Measurements from ENCODE around the gene HEPN1. TPM values are rescaled to one million over a fixed set of nuclear protein-coding genes. Genes with fewer than 3 reads are reported as not detected.

Gene HEPN1
- total and polyA plus RNA-seq, 2 experiments from 2014 or later = not detected

DNA sequence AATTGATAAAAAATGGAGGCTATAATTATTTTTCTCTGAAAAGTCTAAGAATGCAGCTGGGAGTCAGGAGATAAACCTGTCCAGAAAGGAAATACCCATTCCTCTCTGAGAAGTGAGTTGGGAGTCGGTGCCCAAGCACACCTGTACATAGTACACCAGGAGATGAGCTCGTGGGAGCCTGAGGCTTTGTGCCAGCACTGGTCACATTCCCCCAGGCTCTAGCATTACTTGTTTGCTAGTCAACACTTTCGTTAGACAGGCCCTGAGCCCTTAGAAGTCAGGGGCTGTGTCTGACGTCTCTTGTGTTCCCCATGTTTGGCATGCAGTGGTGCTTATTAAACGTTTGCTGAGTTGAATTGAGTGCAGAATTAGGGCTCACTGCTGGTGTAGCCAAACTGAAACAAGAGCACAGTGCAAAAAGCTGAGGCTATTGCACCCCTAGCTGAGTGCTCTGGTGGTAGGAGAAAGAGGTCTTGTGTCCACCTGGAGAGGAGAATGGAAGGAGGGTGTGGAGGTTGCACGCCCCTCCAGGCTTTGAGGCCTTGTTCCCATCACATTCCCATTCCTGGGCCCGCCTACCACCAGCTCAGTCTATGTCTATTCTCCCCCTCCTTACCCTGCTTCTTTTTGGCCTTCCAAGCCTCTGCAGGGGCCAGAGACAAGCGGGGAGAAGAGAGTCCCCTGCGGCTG is 28.2 kb upstream of the HEPN1 start (continued):
- TF ChIP-seq, protein P1, sequence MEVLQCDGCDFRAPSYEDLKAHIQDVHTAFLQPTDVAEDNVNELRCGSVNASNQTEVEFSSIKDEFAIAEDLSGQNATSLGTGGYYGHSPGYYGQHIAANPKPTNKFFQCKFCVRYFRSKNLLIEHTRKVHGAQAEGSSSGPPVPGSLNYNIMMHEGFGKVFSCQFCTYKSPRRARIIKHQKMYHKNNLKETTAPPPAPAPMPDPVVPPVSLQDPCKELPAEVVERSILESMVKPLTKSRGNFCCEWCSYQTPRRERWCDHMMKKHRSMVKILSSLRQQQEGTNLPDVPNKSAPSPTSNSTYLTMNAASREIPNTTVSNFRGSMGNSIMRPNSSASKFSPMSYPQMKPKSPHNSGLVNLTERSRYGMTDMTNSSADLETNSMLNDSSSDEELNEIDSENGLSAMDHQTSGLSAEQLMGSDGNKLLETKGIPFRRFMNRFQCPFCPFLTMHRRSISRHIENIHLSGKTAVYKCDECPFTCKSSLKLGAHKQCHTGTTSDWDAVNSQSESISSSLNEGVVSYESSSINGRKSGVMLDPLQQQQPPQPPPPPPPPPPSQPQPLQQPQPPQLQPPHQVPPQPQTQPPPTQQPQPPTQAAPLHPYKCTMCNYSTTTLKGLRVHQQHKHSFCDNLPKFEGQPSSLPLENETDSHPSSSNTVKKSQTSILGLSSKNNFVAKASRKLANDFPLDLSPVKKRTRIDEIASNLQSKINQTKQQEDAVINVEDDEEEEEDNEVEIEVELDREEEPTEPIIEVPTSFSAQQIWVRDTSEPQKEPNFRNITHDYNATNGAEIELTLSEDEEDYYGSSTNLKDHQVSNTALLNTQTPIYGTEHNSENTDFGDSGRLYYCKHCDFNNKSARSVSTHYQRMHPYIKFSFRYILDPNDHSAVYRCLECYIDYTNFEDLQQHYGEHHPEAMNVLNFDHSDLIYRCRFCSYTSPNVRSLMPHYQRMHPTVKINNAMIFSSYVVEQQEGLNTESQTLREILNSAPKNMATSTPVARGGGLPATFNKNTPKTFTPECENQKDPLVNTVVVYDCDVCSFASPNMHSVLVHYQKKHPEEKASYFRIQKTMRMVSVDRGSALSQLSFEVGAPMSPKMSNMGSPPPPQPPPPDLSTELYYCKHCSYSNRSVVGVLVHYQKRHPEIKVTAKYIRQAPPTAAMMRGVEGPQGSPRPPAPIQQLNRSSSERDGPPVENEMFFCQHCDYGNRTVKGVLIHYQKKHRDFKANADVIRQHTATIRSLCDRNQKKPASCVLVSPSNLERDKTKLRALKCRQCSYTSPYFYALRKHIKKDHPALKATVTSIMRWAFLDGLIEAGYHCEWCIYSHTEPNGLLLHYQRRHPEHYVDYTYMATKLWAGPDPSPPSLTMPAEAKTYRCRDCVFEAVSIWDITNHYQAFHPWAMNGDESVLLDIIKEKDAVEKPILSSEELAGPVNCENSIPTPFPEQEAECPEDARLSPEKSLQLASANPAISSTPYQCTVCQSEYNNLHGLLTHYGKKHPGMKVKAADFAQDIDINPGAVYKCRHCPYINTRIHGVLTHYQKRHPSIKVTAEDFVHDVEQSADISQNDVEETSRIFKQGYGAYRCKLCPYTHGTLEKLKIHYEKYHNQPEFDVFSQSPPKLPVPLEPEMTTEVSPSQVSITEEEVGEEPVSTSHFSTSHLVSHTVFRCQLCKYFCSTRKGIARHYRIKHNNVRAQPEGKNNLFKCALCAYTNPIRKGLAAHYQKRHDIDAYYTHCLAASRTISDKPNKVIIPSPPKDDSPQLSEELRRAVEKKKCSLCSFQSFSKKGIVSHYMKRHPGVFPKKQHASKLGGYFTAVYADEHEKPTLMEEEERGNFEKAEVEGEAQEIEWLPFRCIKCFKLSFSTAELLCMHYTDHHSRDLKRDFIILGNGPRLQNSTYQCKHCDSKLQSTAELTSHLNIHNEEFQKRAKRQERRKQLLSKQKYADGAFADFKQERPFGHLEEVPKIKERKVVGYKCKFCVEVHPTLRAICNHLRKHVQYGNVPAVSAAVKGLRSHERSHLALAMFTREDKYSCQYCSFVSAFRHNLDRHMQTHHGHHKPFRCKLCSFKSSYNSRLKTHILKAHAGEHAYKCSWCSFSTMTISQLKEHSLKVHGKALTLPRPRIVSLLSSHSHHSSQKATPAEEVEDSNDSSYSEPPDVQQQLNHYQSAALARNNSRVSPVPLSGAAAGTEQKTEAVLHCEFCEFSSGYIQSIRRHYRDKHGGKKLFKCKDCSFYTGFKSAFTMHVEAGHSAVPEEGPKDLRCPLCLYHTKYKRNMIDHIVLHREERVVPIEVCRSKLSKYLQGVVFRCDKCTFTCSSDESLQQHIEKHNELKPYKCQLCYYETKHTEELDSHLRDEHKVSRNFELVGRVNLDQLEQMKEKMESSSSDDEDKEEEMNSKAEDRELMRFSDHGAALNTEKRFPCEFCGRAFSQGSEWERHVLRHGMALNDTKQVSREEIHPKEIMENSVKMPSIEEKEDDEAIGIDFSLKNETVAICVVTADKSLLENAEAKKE (CRISPR knock-in tag; IDR thresholded peaks at IDR 0.05) = no peak
- TF ChIP-seq ZNF114 (CRISPR knock-in tag; IDR thresholded peaks at IDR 0.05) (no peak), EZH2phosphoT487 (IDR thresholded peaks at IDR 0.05; ENCODE audit: unreplicated experiment) (no peak), NANOG (IDR thresholded peaks at IDR 0.05; ENCODE audit: borderline replicate concordance) (no peak), CREB1 (CRISPR knock-in tag; IDR thresholded peaks at IDR 0.05; ENCODE audit: low read depth) (no peak), JUNB (IDR thresholded peaks at IDR 0.05; ENCODE audit: unreplicated experiment) (no peak), POLR2AphosphoS5 (IDR thresholded peaks at IDR 0.05; ENCODE audit: low read depth) (no peak), EZH2 (IDR thresholded peaks at IDR 0.05; ENCODE audit: low read depth, unreplicated experiment) (no peak)
- TF ChIP-seq, protein P2, sequence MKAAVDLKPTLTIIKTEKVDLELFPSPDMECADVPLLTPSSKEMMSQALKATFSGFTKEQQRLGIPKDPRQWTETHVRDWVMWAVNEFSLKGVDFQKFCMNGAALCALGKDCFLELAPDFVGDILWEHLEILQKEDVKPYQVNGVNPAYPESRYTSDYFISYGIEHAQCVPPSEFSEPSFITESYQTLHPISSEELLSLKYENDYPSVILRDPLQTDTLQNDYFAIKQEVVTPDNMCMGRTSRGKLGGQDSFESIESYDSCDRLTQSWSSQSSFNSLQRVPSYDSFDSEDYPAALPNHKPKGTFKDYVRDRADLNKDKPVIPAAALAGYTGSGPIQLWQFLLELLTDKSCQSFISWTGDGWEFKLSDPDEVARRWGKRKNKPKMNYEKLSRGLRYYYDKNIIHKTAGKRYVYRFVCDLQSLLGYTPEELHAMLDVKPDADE (IDR thresholded peaks at IDR 0.05) = no peak
- TF ChIP-seq, protein P3, sequence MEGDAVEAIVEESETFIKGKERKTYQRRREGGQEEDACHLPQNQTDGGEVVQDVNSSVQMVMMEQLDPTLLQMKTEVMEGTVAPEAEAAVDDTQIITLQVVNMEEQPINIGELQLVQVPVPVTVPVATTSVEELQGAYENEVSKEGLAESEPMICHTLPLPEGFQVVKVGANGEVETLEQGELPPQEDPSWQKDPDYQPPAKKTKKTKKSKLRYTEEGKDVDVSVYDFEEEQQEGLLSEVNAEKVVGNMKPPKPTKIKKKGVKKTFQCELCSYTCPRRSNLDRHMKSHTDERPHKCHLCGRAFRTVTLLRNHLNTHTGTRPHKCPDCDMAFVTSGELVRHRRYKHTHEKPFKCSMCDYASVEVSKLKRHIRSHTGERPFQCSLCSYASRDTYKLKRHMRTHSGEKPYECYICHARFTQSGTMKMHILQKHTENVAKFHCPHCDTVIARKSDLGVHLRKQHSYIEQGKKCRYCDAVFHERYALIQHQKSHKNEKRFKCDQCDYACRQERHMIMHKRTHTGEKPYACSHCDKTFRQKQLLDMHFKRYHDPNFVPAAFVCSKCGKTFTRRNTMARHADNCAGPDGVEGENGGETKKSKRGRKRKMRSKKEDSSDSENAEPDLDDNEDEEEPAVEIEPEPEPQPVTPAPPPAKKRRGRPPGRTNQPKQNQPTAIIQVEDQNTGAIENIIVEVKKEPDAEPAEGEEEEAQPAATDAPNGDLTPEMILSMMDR (conservative IDR thresholded peaks at IDR 0.05; ENCODE audit: low read depth in 2 of 2) = no peak

Measured in GM23338 (cell line).